ENCODE measurements around the gene C19orf25. TPM values are rescaled to one million over a fixed set of nuclear protein-coding genes. Genes with fewer than 3 reads are reported as not detected.

The C19orf25 gene
- total and polyA plus RNA-seq, 10 of the 15 experiments (the other 5 are each of a cell fraction or from before 2014, with no cell fraction given): 1.2 to 67.0 (median 25.6) TPM

DNA sequence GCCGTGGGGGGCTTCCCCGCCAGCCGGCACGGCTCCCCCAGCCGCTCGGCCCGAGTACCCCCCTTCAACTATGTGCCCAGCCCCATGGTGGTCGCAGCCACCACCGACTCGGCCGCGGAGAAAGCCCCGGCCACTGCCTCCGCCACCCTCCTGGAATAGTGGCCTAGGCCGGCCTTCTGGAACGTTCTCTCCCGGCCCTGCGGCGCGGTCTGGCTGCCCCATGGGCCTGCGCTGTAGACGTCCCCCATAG lies 9.0 kb downstream of the C19orf25 start:
- intact Hi-C loops (cut with micrococcal nuclease; ENCODE audit: unreplicated experiment): no loop called here
- H3K4me1 ChIP-seq (ENCODE audit: control insufficient read depth, insufficient read depth, low read length): peaks cover 7% of the 10 kb centered on the region
- H2AFZ ChIP-seq (ENCODE audit: control insufficient read depth, low read depth, low read length): no peak overlapping the region
- CTCF ChIA-PET: no interaction called here
- H4K20me1 ChIP-seq (ENCODE audit: control insufficient read depth, insufficient read depth): peaks cover 7% of the 10 kb centered on the region
- POLR2A ChIA-PET: no interaction called here
- H3K27me3 ChIP-seq (replicated peaks in 1 of 2; ENCODE audit: control insufficient read depth in 2 of 2, insufficient read depth in 2 of 2, low read length in 1 of 2): peaks cover 10 to 27% of the 10 kb centered on the region in 2 experiments
- DNase-seq (ENCODE audit: low read depth, low spot score) (no peak), ATAC-seq (no peak), FAIRE-seq (no peak)
- H3K27ac ChIP-seq (ENCODE audit: control insufficient read depth, insufficient read depth): no peak overlapping the region
- no peaks in the 10 kb centered on the region for H3K9me3 ChIP-seq (replicated peaks; ENCODE audit: control insufficient read depth, insufficient read depth, low read length)
- no TSS peak for BruUV-seq (replicated peaks)
- peak; percentile 59; the same call in 1 of the 2 replicates for TF ChIP-seq POLR2A (IDR thresholded peaks at IDR 0.05; ENCODE audit: low read depth, low read length)
- no peak for TF ChIP-seq CREB1 (IDR thresholded peaks at IDR 0.05; ENCODE audit: low read depth)
- SMC1A ChIA-PET (ENCODE audit: uncharacterized antibody, unreplicated experiment): no interaction called here
- H3K79me2 ChIP-seq (ENCODE audit: control insufficient read depth, insufficient read depth, low read length): no peaks in the 10 kb centered on the region
- RAD21 ChIA-PET (ENCODE audit: unreplicated experiment): no interaction called here
- no peaks in the 10 kb centered on the region for H3K36me3 ChIP-seq (ENCODE audit: control insufficient read depth in 2 of 2, insufficient read depth in 2 of 2, low read length in 1 of 2)
- WGBS (ENCODE audit: insufficient coverage, insufficient replicate concordance, low lambda C conversion rate, missing lambda C conversion rate): 2% methylated on average over 21 of the region's 22 CpGs
- no peak overlapping the region for H3K9ac ChIP-seq (ENCODE audit: control insufficient read depth, insufficient read depth, low read length)
- peak overlapping the region; percentile 33; the same call in 1 of the 2 replicates for H3K4me2 ChIP-seq (ENCODE audit: control insufficient read depth, insufficient read depth)
- H3K4me3 ChIP-seq: no peak overlapping the region
- in situ Hi-C loops (cut with MboI): no loop called here

DNA sequence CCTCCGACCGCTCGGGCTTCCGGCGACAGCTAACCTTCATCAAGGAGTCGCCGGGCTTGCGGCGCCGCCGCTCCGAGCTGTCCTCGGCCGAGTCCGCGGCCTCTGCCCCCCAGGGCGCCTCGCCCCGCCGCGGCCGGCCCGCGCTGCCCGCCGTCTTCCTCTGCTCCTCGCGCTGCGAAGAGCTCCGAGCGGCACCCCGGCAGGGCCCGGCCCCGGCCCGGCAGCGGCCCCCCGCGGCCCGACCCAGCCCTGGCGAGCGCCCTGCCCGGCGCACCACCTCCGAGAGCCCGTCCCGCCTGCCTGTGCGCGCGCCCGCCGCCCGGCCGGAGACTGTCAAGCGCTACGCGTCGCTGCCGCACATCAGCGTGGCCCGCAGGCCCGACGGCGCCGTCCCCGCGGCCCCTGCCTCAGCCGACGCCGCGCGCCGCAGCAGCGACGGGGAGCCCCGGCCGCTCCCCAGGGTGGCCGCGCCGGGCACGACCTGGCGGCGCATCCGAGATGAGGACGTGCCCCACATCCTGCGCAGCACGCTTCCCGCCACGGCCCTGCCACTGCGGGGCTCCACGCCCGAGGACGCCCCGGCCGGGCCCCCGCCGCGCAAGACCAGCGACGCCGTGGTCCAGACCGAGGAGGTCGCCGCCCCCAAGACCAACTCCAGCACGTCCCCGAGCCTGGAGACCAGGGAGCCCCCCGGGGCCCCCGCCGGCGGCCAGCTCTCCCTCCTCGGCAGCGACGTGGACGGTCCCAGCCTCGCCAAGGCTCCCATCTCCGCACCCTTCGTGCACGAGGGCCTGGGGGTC lies 9.6 kb downstream of the C19orf25 start:
- Histone ChIP-seq H3K4me3 (no peak overlapping the region), H3K79me2 (ENCODE audit: control insufficient read depth, insufficient read depth, low read length) (no peaks in the 10 kb centered on the region), H4K20me1 (ENCODE audit: control insufficient read depth, insufficient read depth) (peaks cover 7% of the 10 kb centered on the region), H2AFZ (ENCODE audit: control insufficient read depth, low read depth, low read length) (no peak overlapping the region), H3K9me3 (replicated peaks; ENCODE audit: control insufficient read depth, insufficient read depth, low read length) (no peaks in the 10 kb centered on the region), H3K36me3 (ENCODE audit: control insufficient read depth in 2 of 2, insufficient read depth in 2 of 2, low read length in 1 of 2) (no peaks in the 10 kb centered on the region), H3K27ac (ENCODE audit: control insufficient read depth, insufficient read depth) (no peak overlapping the region), H3K4me2 (ENCODE audit: control insufficient read depth, insufficient read depth) (no peak overlapping the region), H3K27me3 (replicated peaks in 1 of 2; ENCODE audit: control insufficient read depth in 2 of 2, insufficient read depth in 2 of 2, low read length in 1 of 2) (peaks cover 10 to 27% of the 10 kb centered on the region in 2 experiments), H3K4me1 (ENCODE audit: control insufficient read depth, insufficient read depth, low read length) (peaks cover 7% of the 10 kb centered on the region), H3K9ac (ENCODE audit: control insufficient read depth, insufficient read depth, low read length) (no peak overlapping the region)
- in situ Hi-C loops (cut with MboI) (no loop called here), intact Hi-C loops (cut with micrococcal nuclease; ENCODE audit: unreplicated experiment) (no loop called here)
- ChIA-PET POLR2A (no interaction called here), SMC1A (ENCODE audit: uncharacterized antibody, unreplicated experiment) (no interaction called here), RAD21 (ENCODE audit: unreplicated experiment) (no interaction called here), CTCF (no interaction called here)
- DNase-seq (ENCODE audit: low read depth, low spot score) (no peak), FAIRE-seq (no peak), ATAC-seq (no peak)
- BruUV-seq (replicated peaks): no TSS peak
- WGBS (ENCODE audit: insufficient coverage, insufficient replicate concordance, low lambda C conversion rate, missing lambda C conversion rate): 2% methylated on average over 71 of the region's 117 CpGs
- TF ChIP-seq NFXL1 (IDR thresholded peaks at IDR 0.05; ENCODE audit: borderline replicate concordance) (no peak), CBX5 (IDR thresholded peaks at IDR 0.05; ENCODE audit: low read depth) (no peak), NRF1 (conservative IDR thresholded peaks at IDR 0.05; ENCODE audit: low read depth, low read length) (no peak), SUZ12 (IDR thresholded peaks at IDR 0.05; ENCODE audit: unreplicated experiment) (peak; percentile 54), PML (IDR thresholded peaks at IDR 0.05; ENCODE audit: low read length) (no peak), RAD21 (IDR thresholded peaks at IDR 0.05; ENCODE audit: insufficient read depth, low read depth, low read length) (no peak), SREBF1 (IDR thresholded peaks at IDR 0.05; ENCODE audit: low read length) (no peak), IKZF1 (conservative IDR thresholded peaks at IDR 0.05) (no peak), HDAC6 (IDR thresholded peaks at IDR 0.05; ENCODE audit: unreplicated experiment) (peak; percentile 15), MEF2B (IDR thresholded peaks at IDR 0.05; ENCODE audit: partially characterized antibody, poor library complexity, severe bottlenecking) (no peak), BHLHE40 (IDR thresholded peaks at IDR 0.05; ENCODE audit: borderline replicate concordance in 1 of 2, low read depth in 2 of 2, low read length in 1 of 2) (no peak)
- TF ChIP-seq, protein P1, sequence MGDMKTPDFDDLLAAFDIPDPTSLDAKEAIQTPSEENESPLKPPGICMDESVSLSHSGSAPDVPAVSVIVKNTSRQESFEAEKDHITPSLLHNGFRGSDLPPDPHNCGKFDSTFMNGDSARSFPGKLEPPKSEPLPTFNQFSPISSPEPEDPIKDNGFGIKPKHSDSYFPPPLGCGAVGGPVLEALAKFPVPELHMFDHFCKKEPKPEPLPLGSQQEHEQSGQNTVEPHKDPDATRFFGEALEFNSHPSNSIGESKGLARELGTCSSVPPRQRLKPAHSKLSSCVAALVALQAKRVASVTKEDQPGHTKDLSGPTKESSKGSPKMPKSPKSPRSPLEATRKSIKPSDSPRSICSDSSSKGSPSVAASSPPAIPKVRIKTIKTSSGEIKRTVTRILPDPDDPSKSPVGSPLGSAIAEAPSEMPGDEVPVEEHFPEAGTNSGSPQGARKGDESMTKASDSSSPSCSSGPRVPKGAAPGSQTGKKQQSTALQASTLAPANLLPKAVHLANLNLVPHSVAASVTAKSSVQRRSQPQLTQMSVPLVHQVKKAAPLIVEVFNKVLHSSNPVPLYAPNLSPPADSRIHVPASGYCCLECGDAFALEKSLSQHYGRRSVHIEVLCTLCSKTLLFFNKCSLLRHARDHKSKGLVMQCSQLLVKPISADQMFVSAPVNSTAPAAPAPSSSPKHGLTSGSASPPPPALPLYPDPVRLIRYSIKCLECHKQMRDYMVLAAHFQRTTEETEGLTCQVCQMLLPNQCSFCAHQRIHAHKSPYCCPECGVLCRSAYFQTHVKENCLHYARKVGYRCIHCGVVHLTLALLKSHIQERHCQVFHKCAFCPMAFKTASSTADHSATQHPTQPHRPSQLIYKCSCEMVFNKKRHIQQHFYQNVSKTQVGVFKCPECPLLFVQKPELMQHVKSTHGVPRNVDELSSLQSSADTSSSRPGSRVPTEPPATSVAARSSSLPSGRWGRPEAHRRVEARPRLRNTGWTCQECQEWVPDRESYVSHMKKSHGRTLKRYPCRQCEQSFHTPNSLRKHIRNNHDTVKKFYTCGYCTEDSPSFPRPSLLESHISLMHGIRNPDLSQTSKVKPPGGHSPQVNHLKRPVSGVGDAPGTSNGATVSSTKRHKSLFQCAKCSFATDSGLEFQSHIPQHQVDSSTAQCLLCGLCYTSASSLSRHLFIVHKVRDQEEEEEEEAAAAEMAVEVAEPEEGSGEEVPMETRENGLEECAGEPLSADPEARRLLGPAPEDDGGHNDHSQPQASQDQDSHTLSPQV (IDR thresholded peaks at IDR 0.05): no peak

All from GM12878 (cell line).